ENCODE measurements around the gene RELA. TPM values are rescaled to one million over a fixed set of nuclear protein-coding genes. Genes with fewer than 3 reads are reported as not detected.

The RELA gene
- total RNA-seq, 6 donors from 2014 or later = 42.9 to 86.8 (median 58.7) TPM

DNA sequence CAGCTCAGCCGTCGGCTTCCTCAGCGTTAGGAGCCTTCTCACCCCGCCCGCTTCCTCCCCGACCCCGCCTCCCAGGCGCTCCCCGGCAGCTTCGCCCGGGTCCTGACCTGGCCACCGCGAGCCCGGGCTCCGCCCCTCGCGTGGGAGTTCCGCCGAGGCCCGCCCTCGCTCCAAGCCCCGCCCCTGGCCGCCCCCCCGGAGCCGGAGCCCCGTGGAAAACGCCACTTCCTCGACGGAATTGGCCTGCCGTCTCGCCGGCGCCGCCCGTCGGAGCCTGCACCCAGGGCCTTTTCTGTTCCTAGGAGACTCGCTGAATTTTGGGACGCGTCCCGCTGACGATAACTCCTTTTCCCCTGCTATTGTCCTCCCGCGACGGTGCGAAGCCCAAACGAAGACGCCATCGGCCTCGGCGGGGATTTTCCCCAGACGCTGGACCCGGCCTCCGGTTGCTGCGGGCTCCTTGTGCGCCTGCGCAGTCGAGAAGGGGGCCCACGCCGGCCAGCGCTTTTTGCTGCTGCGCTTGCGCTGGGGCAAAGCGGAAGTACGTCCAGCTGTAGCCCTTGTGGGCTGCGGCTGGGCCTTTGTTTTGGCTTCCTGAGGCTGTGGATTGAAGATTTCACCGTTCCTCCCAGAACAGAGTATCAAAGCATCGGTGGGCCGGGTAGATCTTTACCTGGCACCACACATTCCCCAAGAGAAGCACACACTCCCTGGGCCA, 10.0 kb downstream of the RELA start:
- peak; percentile 96 to 100 for DNase-seq
- TF ChIP-seq, protein P1, sequence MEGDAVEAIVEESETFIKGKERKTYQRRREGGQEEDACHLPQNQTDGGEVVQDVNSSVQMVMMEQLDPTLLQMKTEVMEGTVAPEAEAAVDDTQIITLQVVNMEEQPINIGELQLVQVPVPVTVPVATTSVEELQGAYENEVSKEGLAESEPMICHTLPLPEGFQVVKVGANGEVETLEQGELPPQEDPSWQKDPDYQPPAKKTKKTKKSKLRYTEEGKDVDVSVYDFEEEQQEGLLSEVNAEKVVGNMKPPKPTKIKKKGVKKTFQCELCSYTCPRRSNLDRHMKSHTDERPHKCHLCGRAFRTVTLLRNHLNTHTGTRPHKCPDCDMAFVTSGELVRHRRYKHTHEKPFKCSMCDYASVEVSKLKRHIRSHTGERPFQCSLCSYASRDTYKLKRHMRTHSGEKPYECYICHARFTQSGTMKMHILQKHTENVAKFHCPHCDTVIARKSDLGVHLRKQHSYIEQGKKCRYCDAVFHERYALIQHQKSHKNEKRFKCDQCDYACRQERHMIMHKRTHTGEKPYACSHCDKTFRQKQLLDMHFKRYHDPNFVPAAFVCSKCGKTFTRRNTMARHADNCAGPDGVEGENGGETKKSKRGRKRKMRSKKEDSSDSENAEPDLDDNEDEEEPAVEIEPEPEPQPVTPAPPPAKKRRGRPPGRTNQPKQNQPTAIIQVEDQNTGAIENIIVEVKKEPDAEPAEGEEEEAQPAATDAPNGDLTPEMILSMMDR (IDR thresholded peaks at IDR 0.05) = peak in 3 of 6 experiments; percentile 3 to 43 (median 11)
- TF ChIP-seq POLR2AphosphoS5 (IDR thresholded peaks at IDR 0.05) = peak; percentile 79 to 82
- TF ChIP-seq POLR2A (IDR thresholded peaks at IDR 0.05) = peak in 3 of 4 donors; percentile 54 to 82 (median 75)
- no peak for TF ChIP-seq EP300 (IDR thresholded peaks at IDR 0.05)
- Histone ChIP-seq H3K27me3 (no peaks in the 10 kb centered on the region), H3K36me3 (peaks cover 20 to 81% (median 73%) of the 10 kb centered on the region in 4 donors), H3K9me3 (no peaks in the 10 kb centered on the region), H3K4me1 (peaks cover 39 to 61% (median 47%) of the 10 kb centered on the region in 4 donors), H3K27ac (peak overlapping the region; percentile 93 to 98 (median 94)), H3K4me3 (peak overlapping the region; percentile 8 to 57 (median 52))
- ATAC-seq (ENCODE audit: low FRiP score in 2 of 2) = peak; percentile 94 to 97
- 0 to 1% methylated on average over 13 to 34 of the region's 68 CpGs for WGBS, 2 donors

DNA sequence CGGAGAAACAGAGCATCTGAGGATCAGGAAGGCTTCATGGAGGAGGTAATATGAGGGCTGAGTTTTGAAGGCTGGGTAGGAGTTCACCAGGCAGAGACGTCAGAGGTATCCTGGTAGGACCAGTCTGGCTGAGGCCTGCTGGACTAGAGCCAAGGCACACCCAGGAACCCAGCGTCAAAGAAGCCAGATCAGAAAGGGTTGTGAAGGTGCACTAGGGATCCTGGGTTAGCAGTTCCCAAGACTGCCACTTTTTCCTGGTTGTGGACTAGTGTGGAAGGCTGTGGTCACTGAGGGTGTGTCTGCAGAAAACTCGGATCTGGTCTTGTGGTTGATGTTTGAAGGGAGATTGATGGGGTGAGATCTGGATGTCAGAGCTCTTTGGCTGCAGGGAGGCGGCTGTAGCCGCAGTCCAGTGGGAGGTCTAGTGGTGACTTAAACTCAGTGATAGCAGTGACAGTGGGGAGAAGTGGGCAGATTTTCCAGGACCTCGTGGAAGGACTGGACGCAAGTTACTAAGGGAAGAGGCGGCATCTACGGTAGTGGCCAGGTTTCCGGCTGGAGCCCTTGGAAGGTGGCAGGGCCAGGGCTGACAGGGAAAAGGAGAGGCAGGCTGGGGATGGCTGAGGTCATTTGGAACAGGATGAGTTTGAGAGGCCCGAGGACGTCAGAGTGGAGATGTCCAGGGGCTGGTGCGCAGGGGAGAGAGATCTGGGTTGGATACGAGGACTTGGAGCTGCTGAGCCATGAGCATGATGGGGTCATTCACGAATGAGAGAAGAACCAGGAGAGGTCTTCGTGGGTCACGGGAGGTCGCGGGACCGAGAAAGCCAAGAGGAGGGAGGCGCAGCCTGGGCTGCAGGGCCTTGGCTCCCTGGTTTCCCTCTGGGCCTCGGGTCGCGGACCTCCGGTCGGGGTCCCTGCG, 10.9 kb downstream of the RELA start:
- Histone ChIP-seq H3K4me3 (peak overlapping the region in 3 of 4 donors; percentile 48 to 57 (median 57)), H3K9me3 (no peaks in the 10 kb centered on the region), H3K27me3 (no peaks in the 10 kb centered on the region), H3K36me3 (peaks cover 12 to 79% (median 72%) of the 10 kb centered on the region in 4 donors), H3K4me1 (peaks cover 41 to 66% (median 47%) of the 10 kb centered on the region in 4 donors), H3K27ac (peak overlapping the region; percentile 93 to 98 (median 94))
- WGBS, 2 donors = 14 to 24% methylated on average over 23 to 28 of the region's 28 CpGs
- TF ChIP-seq EP300 (IDR thresholded peaks at IDR 0.05) (no peak), POLR2AphosphoS5 (IDR thresholded peaks at IDR 0.05) (no peak), POLR2A (IDR thresholded peaks at IDR 0.05) (no peak)
- TF ChIP-seq, protein P1 (IDR thresholded peaks at IDR 0.05) = no peak
- peak in 1 of 2 donors; percentile 34 for ATAC-seq (ENCODE audit: low FRiP score in 2 of 2)
- peak in 1 of 2 donors; percentile 66 for DNase-seq

DNA sequence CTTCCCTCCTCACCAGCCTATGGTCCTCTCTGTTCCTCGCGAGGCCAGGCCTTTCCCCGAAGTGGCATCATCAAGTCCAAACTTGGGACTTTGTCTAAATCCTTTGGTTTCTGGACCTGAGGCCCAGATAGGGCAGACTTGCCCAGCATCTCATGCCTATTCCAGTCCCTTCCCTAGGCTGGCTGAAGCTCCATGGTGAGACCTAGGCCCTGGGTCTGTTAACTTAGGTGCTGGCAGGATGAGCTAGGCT, 11.5 kb downstream of the RELA start:
- no peak for TF ChIP-seq POLR2A (IDR thresholded peaks at IDR 0.05)
- TF ChIP-seq POLR2AphosphoS5 (IDR thresholded peaks at IDR 0.05) = no peak
- TF ChIP-seq EP300 (IDR thresholded peaks at IDR 0.05) = no peak
- TF ChIP-seq, protein P1 (IDR thresholded peaks at IDR 0.05) = no peak
- WGBS, 2 donors = 89 to 98% methylated on average over 3 of the region's 3 CpGs
- no peak for ATAC-seq (ENCODE audit: low FRiP score in 2 of 2)
- DNase-seq = no peak
- peaks cover 13 to 79% (median 71%) of the 10 kb centered on the region in 4 donors for H3K36me3 ChIP-seq
- peaks cover 42 to 72% (median 47%) of the 10 kb centered on the region in 4 donors for H3K4me1 ChIP-seq
- H3K27me3 ChIP-seq = no peaks in the 10 kb centered on the region
- H3K9me3 ChIP-seq = no peaks in the 10 kb centered on the region
- H3K4me3 ChIP-seq = no peak overlapping the region
- H3K27ac ChIP-seq = peak overlapping the region; percentile 93 to 98 (median 94)

DNA sequence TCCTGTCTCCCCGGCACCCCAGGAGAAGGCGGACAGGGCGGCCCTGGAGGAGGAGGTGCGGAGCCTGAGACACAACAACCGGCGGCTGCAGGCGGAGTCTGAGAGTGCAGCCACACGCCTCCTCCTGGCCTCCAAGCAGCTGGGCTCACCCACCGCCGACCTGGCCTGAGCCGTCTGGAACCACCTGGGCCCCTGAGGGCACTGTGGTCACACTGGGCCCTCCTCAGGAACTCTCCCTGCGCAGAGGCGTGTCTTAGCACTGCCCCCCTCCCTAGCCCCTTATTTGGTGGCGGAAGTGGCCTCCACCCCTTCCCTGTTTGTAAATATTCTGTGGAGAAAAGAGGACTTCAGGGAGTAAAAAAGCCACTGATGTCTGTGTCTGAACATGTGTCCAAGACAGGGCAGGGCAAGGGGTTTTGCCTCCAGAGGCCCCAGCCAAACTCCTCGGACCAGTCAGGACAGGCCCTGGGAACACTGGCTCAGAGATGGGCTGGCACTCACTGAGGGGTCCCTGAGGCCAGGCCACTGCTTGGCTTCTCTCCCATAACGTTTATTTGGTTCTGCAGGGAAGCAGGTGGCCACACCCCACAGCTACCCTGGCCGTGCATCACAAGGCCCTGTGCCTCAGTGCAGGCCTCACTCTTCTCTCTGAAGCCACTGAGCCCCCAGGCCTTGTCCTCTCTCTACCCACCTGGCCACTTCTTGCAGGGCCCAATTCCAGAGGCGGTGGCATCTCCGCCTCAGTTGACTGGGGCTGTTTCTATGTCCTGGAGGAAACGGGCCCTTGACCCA, 12.0 kb downstream of the RELA start:
- 70 to 76% methylated on average over 14 to 20 of the region's 20 CpGs for WGBS, 2 donors
- ATAC-seq (ENCODE audit: low FRiP score in 2 of 2) (no peak), DNase-seq (peak in 1 of 2 donors; percentile 68)
- no peaks in the 10 kb centered on the region for H3K27me3 ChIP-seq
- no peak overlapping the region for H3K4me3 ChIP-seq
- H3K9me3 ChIP-seq = no peaks in the 10 kb centered on the region
- peaks cover 16 to 79% (median 70%) of the 10 kb centered on the region in 4 donors for H3K36me3 ChIP-seq
- no peak for TF ChIP-seq POLR2AphosphoS5 (IDR thresholded peaks at IDR 0.05)
- TF ChIP-seq POLR2A (IDR thresholded peaks at IDR 0.05) = no peak
- TF ChIP-seq, protein P1 (IDR thresholded peaks at IDR 0.05) = no peak
- TF ChIP-seq EP300 (IDR thresholded peaks at IDR 0.05) = no peak
- peaks cover 42 to 73% (median 47%) of the 10 kb centered on the region in 4 donors for H3K4me1 ChIP-seq
- H3K27ac ChIP-seq = peak overlapping the region; percentile 93 to 98 (median 94)

Measured in upper lobe of left lung (tissue), 6 donors.